ENCODE results near the gene NEAT1.

- TF ChIP-seq POLR2AphosphoS5 (IDR thresholded peaks at IDR 0.05; ENCODE audit: low read depth, low read length) (peak; percentile 96), SPI1 (IDR thresholded peaks at IDR 0.05; ENCODE audit: low read depth, low read length) (no peak), POLR2A (IDR thresholded peaks at IDR 0.05; ENCODE audit: low read depth, low read length) (peak; percentile 96)
Observed at GRCh38 chr11:65426839-65427690, 4.5 kb downstream of the NEAT1 start.

All from GM12891 (cell line).